ENCODE measurements around the gene MESP2.

GRCh38 chr15:89802986-89803824 is 27.1 kb downstream of the MESP2 start:
- TF ChIP-seq EZH2 (IDR thresholded peaks at IDR 0.05; ENCODE audit: insufficient read depth, poor library complexity, severe bottlenecking) (no peak), EZH2phosphoT487 (IDR thresholded peaks at IDR 0.05; ENCODE audit: insufficient read depth, low read depth) (no peak)

Data from GM23248 (cell line).